ENCODE measurements around the gene GPR137B.

DNA sequence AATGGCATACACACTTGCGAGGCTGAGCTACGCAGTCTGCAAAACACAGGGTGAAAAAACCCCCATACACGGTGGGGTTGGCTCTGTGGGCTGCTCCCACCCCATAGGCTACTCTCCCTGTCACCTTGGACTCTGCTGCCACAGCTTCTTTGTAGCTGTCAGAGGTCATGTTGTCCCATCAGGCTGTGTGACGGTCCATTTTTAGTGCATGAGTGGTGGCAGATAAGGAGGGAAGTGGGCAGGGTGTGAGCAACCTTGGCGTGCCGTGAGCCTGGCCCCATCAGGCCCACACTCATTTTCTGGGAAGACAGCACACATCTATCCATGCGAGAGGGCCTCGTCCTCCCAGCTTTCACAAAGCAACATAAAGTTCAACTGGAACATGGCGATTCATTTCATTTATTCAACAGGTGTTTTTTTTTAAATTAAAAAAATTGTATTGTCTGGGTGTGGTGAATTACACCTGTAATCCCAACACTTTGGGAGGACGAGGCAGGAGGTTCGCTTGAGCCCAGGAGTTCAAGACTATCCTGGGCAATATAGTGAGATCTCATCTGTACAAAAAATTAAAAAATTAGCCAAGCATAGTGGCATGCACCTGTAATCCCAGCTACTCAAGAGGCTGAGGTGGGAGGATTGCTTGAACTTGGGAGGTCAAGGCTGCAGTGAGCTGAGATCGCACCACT, 9.5 kb downstream of the GPR137B start:
- TF ChIP-seq CEBPB (IDR thresholded peaks at IDR 0.05; ENCODE audit: low read depth, low read length), result no peak
- TF ChIP-seq, protein P1, sequence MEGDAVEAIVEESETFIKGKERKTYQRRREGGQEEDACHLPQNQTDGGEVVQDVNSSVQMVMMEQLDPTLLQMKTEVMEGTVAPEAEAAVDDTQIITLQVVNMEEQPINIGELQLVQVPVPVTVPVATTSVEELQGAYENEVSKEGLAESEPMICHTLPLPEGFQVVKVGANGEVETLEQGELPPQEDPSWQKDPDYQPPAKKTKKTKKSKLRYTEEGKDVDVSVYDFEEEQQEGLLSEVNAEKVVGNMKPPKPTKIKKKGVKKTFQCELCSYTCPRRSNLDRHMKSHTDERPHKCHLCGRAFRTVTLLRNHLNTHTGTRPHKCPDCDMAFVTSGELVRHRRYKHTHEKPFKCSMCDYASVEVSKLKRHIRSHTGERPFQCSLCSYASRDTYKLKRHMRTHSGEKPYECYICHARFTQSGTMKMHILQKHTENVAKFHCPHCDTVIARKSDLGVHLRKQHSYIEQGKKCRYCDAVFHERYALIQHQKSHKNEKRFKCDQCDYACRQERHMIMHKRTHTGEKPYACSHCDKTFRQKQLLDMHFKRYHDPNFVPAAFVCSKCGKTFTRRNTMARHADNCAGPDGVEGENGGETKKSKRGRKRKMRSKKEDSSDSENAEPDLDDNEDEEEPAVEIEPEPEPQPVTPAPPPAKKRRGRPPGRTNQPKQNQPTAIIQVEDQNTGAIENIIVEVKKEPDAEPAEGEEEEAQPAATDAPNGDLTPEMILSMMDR (conservative IDR thresholded peaks at IDR 0.05; ENCODE audit: low read depth, low read length), result no peak
- TF ChIP-seq, protein P2, sequence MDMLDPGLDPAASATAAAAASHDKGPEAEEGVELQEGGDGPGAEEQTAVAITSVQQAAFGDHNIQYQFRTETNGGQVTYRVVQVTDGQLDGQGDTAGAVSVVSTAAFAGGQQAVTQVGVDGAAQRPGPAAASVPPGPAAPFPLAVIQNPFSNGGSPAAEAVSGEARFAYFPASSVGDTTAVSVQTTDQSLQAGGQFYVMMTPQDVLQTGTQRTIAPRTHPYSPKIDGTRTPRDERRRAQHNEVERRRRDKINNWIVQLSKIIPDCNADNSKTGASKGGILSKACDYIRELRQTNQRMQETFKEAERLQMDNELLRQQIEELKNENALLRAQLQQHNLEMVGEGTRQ (IDR thresholded peaks at IDR 0.05; ENCODE audit: low read depth, low read length), result no peak
- no peak for TF ChIP-seq POLR2A (IDR thresholded peaks at IDR 0.05; ENCODE audit: low read depth, low read length)
- no peak for TF ChIP-seq RAD21 (IDR thresholded peaks at IDR 0.05; ENCODE audit: low read length)
- no peak for TF ChIP-seq FOS (IDR thresholded peaks at IDR 0.05; ENCODE audit: low read depth, low read length)
